HG02623 (cell line): ENCODE results near the gene PALM2AKAP2.
"Not testable (repeated sequence)": the region's sequence is repeated elsewhere in the genome, so short reads cannot be mapped to it uniquely, and the experiment has no call there.

ENCODE experiments used
- ATAC-seq: cut with Tn5 transposase; IDR thresholded peaks from one replicate; pipeline ENCODE4 v1.9.1; 2021; ENCODE audit warnings: moderate library complexity; ENCODE audit not compliant: unreplicated experiment

The PALM2AKAP2 gene

DNA sequence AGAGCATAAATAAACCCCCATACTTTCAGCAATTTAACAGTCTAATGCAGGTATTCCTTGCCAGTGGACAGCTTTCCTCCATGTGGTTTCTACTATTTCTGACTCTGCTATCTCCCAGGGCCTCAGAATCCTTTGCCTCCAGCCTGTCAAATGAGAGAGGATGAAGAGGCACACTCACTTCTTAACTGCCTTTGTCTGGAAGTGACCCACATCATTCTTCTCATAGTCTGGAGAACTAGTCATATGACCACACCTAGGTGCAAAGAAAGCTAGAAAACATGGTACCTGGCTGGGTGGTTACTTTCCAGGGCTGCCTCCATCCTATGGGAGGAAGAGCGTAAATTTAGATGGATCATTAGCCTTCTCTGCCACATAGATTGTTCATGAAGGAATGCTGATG lies 22.5 kb downstream of the PALM2AKAP2 start:
- ATAC-seq, result no peak

DNA sequence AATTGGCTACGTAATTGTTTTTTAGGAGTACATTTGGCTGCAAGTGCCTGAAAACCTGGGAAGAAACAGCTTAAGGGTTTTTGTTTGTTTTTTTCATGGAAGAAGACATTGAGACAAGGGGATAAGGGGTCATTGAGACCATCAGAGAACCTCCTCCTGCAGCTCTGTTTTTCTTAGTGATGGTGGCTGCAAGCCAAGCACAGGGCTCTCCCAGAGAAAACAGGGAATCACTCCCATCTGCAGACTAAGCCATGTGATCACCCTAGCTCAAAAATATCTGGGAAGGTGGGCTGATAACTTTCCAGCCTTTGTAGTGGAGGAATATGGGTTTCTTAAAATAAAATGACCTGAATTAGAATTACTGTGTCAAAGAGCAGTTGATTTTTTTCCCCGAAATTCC lies 25.1 kb downstream of the PALM2AKAP2 start:
- ATAC-seq, result no peak

DNA sequence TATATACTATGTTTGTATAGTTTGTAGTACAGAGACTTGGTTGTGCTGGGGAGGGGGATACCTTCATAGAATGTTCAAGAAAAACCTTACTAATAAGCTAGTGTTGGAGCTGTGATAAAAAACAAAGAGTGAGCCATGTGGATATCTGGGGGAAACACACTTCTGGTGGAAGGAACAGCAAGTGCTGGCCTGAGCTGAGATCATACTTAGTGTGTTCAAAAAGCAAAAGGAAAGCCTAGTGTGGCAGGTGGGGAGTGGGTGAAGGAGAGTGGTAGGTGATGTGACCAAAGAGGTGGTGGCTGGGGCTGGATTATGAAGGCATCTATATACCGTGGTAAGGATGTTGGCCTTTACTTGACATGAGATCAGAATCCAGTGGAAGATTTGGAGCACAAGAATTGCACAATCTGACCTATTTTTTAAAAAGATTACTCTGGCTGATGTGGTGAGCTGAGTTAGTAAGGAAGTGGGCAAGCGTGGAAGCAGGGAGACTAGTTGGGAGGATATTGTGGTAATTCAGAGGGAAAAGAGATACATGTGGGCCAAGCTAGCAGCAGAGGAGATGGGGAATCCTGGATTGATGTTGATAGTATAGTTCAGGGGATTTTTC lies 26.6 kb downstream of the PALM2AKAP2 start:
- no peak for ATAC-seq

DNA sequence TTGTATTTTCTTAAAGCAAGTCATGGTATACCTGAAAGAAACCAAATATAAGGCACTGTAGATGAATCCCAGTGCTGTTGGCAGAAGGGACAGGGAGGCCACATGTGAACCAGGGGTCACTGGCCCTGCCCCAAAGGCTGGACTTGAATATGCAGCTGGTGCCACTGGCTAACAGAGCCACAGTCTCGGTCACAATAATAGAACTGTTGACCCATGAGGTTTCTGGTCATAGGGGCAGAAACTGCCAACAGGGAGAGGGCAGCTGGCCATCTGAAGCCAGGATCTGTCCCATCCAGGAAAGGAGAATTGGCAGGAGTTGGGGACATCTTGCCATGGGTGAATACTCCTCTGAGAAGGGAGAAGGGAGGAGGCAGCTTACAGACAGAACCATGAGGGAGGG lies 31.9 kb downstream of the PALM2AKAP2 start:
- no peak for ATAC-seq

DNA sequence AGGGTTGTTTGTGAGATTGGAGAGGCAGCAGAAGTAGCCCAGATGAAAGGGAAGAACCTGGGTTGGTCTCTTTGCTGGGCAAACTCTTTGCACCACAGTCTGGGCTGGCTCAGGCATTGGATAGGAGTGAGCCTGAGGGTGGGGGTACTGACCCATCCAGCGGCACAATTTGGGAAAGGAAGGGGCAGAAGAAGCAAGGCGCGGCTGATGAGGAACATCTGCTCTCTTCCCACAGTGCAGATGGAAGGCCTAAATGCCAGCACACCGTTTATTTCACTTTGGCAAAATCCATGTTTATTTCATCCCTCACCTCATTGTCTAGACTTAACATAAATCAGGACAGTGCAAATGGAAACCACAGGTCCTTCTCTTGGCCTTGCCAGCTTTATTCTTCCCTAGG lies 32.3 kb downstream of the PALM2AKAP2 start:
- ATAC-seq, result no peak

DNA sequence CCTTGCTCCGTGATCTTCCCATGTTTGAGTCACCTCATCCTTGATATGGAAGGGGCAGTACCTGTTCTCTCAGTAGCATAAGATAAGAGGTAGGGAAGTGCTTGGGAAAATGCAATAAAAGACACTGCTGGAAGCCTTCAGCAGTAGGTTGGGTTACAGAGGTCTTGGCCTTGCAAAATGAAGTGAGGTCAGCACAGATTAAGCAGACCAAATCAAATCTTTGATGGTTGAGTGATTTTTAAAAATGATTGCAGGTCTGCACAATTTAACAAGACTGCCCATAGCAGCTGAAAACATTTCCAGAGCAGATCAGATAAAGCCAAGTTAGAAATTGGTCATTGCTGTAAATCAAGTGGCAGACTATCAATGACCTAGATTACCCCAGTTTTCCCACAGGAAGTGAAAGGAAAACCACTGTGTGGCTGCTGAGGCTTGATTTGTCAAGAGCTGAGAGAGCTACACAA lies 32.9 kb downstream of the PALM2AKAP2 start:
- no peak for ATAC-seq

DNA sequence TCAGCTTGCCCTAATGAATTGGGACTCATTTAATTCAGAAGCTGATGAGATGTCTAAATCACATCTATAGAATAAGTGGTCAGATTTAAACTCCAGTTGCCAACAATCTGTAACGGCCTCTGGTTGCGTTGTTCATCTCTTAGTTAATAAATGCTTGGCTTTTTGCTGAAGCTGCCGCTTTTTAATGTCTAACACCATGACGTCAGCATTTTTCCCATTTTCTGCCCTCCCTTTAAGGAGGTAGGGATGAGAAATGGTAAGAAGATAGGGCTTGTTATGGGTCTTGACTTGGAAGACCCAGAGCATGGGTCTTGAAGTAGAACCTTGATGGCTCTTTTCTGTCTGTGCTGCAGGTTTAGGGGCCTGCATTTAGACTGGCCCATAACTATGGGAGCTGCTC lies 33.3 kb downstream of the PALM2AKAP2 start:
- no peak for ATAC-seq

DNA sequence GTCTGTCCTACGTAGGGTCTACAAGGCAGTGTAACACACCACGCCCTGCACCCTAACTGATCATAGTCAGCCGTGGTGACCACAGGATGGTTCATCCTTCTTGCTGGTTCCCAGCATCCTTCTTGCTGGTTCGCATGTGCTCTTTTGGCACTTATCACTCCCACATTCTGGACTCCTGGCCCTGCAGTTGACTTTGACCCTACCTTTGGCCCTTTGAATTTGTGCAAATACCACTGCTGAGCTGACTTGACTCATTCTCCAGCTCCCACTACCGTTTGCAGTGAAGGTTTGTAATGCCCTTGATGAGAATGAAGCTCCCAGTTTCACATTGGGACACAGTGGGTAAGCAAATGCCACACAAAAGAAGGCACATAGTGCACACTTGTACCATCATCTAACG lies 33.8 kb downstream of the PALM2AKAP2 start:
- no peak for ATAC-seq

DNA sequence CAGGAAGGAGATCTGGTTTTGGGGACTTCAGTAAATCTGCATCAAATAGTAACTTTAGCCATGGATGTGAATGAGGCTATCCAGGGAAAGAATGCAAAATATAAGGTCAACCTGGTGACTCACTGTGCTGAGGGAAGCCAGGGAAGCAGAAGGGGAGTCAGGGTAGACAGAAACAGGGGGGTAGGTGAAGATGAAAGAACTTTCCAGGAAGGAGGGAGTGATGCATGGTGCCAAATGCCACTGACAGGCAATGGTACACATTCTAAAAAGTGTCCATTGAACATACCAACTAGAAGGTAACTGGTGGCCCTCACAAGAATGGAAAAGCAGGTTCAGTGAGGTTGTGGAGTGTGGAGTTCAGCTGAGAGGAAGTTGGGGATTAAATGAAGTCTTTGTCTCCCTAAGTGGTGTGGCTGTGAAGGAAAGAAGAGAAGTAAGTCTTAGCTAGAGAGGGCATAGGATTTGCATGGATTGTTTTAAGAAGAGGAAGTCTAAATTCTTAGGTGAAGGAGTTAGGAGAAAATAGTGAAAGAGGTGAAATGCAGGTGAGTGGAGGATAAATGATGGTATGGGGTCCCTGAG lies 35.5 kb downstream of the PALM2AKAP2 start:
- ATAC-seq, result no peak

DNA sequence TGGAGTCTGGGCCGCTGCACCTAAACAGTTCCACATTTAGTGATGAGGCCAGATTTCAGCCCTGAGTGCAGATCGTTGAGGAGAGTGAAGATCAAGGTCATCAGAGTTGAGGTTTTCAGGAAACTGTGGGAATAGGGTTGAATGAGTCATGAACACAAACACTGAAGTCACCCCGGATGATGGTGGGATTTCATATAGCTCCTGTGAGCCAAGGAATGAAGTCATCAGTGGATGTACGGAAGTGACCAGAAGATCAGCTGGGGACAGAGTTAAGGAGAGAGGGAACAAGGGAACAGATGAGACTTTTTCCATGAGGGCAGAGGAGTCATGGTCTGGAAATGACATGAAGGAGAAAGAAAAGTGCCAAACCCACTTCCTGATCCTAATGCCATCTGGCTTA lies 36.5 kb downstream of the PALM2AKAP2 start:
- no peak for ATAC-seq

DNA sequence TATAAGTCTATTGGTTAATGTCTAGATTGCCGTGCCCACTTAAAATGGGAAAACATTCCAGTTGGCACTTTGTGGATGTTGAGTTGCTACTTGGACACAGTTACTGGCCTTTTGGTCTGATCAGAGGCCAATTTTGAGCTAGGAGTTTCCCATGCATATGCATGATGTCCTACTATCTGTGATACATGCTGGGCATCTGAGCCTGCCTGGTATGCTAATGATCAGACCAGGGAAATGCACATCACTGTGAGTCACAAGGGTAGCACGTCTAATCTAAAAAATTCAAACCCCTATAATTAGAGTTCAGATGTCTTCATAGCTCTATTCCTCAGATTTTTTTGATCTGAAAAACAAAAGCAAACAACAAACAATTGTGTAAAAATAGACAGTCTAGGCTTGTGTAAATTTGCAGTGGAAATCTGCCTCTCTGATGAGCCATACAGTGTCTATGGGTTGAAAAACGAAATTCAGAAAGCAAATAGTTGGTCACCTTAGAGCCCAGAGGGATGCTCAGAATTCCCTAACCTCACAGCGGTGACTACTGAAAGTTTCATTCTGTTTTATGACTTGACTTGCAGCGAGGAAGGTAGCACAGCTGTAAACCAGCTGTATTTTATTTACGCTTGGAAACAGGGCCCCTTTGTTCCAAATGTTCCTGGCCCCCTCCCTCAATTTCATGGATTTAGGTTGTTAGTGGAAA lies 37.3 kb downstream of the PALM2AKAP2 start:
- no peak for ATAC-seq

DNA sequence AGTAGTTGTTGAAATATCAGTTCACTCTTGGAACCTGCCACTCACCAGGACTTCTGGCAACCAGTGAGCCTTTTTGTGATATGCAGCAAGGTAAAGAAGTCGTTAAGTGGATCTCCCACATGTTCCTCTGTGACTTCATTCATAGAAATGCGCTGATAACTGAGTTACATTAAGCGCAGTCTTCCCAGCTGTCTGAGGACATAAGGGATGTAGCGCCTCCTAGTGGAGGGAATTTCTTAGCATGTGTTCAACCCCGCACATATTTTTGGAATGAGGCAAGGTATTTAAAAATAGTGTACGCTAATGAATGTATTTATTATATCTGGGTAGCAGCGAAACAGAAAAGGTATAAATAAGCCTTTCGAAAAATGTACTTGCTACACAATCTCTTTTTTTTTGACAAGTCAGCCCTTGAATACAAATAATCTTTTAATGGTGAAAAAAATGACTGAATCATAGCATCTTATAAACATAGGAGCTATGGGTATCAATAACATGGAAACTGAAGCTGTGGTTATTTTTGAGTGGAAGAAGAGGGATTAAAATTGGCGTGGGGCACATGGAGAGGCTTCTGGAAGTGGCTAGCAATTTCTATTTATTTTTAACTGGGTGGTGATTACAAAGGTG lies 38.0 kb downstream of the PALM2AKAP2 start:
- no peak for ATAC-seq

DNA sequence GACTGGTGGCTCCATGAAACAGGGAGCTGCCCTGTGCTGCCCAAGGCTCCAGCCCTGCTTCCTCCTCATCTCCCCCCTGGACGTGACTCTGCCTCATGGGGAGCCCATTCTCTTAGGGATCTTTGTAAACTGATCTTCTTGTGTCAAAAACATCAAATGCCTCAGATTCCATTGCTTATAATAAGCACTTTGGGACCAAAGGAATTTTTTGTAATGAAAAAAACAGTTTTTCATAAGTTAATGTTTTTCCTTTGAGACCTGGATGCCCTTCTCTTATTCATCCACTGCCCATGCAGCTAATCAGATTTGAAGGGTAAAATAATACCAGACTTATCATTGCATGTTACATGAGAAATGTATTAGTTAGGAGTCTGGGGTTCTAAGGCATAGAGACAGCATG lies 41.7 kb downstream of the PALM2AKAP2 start:
- no peak for ATAC-seq

DNA sequence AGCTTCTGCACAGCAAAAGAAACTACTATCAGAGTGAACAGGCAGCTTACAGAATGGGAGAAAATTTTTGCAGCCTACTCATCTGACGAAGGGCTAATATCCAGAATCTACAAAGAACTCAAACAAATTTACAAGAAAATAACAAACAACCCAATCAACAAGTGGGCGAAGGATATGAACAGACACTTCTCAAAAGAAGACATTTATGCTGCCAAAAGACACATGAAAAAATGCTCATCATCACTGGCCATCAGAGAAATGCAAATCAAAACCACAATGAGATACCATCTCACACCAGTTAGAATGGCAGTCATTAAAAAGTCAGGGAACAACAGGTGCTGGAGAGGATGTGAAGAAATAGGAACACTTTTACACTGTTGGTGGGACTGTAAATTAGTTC lies 45.4 kb downstream of the PALM2AKAP2 start:
- not testable (repeated sequence) for ATAC-seq

DNA sequence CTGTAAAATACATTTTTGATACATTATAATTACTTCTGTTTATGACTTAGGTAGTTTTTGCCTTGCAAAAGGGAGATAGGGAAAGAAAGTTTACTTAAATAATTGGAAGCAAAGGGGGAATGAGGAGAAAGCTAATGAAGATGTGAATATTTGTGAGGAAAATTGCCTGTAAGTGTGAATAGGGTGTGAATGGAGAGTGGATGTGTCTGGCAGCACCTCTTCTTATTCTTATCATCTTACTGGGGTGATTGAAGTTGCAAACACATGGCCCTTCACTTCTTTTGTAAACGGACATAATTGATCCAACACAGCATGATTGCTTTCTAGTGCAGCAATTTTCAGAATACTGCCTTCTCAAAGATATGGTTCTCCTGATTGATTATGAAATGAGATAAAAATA lies 46.6 kb downstream of the PALM2AKAP2 start:
- ATAC-seq, result no peak

DNA sequence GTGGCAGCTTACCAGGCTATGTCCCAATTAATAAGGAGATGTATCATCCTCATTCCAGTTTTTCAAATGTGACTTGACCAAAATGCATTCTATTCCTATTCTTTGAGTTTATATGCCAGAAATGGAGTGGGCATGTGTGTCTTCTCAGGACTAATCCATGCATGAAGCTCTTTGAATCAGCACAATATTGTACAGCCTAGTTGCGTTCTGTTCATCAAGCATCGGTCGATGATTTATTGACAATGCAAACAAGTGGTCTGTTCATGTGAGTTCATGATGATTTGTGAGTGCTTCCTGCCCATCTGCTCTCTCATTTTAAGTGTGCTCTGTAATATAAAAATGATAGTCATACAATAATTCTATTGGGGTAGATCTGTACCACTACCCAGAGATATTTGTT lies 48.3 kb downstream of the PALM2AKAP2 start:
- no peak for ATAC-seq
